Measurements from ENCODE around the gene NPY4R2. TPM values are rescaled to one million over a fixed set of nuclear protein-coding genes. Genes with fewer than 3 reads are reported as not detected.
"Not testable (repeated sequence)": the region's sequence is repeated elsewhere in the genome, so short reads cannot be mapped to it uniquely, and the experiment has no call there.

The NPY4R2 gene
- not detected for total RNA-seq

- DNase-seq (ENCODE audit: low spot score in 2 of 2); H3K27ac ChIP-seq; H3K4me3 ChIP-seq; H3K9me3 ChIP-seq; H3K4me1 ChIP-seq; H3K27me3 ChIP-seq; H3K36me3 ChIP-seq: not testable (repeated sequence)
- WGBS, 2 donors = no CpG with 5 or more reads among the region's 35 CpGs
These were observed at the start of gene NPY4R2 for GRCh38 chr10:47918475-47918874. TSS of gene NPY4R2 (plus strand) at chr10:47918662. CDS start at chr10:47921988, 3,326 bp downstream.

GRCh38 chr10:47870887-47871286, 47.6 kb upstream of the NPY4R2 start:
- not testable (repeated sequence) for H3K27me3 ChIP-seq; H3K36me3 ChIP-seq; H3K27ac ChIP-seq; H3K9me3 ChIP-seq; H3K4me1 ChIP-seq; DNase-seq (ENCODE audit: low spot score in 2 of 2); H3K4me3 ChIP-seq
- no CpG with 5 or more reads among the region's 8 CpGs for WGBS, 2 donors

- WGBS, 2 donors = 39 to 49% methylated on average over 3 to 4 of the region's 8 CpGs
- H3K27me3 ChIP-seq; H3K9me3 ChIP-seq; H3K36me3 ChIP-seq; H3K4me1 ChIP-seq; DNase-seq (ENCODE audit: low spot score in 2 of 2); H3K27ac ChIP-seq; H3K4me3 ChIP-seq: not testable (repeated sequence)
These were observed 46.8 kb upstream of the NPY4R2 start for GRCh38 chr10:47871485-47872180.

- not testable (repeated sequence) for H3K36me3 ChIP-seq; H3K27me3 ChIP-seq; H3K4me1 ChIP-seq; H3K9me3 ChIP-seq; H3K4me3 ChIP-seq; DNase-seq (ENCODE audit: low spot score in 2 of 2); H3K27ac ChIP-seq
- WGBS, 2 donors = no CpG with 5 or more reads among the region's 5 CpGs
These were observed 46.2 kb upstream of the NPY4R2 start for GRCh38 chr10:47872236-47872635.

GRCh38 chr10:47884239-47884638, 34.2 kb upstream of the NPY4R2 start:
- not testable (repeated sequence) for H3K4me3 ChIP-seq; DNase-seq (ENCODE audit: low spot score in 2 of 2); H3K4me1 ChIP-seq; H3K9me3 ChIP-seq; H3K27me3 ChIP-seq; H3K36me3 ChIP-seq; H3K27ac ChIP-seq
- WGBS, 2 donors = no CpG with 5 or more reads among the region's 3 CpGs

GRCh38 chr10:47884934-47885333, 33.5 kb upstream of the NPY4R2 start:
- not testable (repeated sequence) for H3K27me3 ChIP-seq; DNase-seq (ENCODE audit: low spot score in 2 of 2); H3K9me3 ChIP-seq; H3K4me3 ChIP-seq; H3K27ac ChIP-seq; H3K36me3 ChIP-seq; H3K4me1 ChIP-seq
- WGBS, 2 donors = no CpG with 5 or more reads among the region's 3 CpGs

- not testable (repeated sequence) for H3K27ac ChIP-seq; H3K4me1 ChIP-seq; H3K4me3 ChIP-seq; DNase-seq (ENCODE audit: low spot score in 2 of 2); H3K9me3 ChIP-seq; H3K27me3 ChIP-seq; H3K36me3 ChIP-seq
- no CpG with 5 or more reads among the region's 2 CpGs for WGBS, 2 donors
These were observed 32.1 kb upstream of the NPY4R2 start for GRCh38 chr10:47886356-47886755.

GRCh38 chr10:47886827-47887226, 31.6 kb upstream of the NPY4R2 start:
- WGBS, 2 donors = no CpG with 5 or more reads among the region's 4 CpGs
- not testable (repeated sequence) for H3K36me3 ChIP-seq; H3K27ac ChIP-seq; DNase-seq (ENCODE audit: low spot score in 2 of 2); H3K27me3 ChIP-seq; H3K4me1 ChIP-seq; H3K9me3 ChIP-seq; H3K4me3 ChIP-seq

- not testable (repeated sequence) for H3K36me3 ChIP-seq; H3K9me3 ChIP-seq; H3K4me3 ChIP-seq; H3K27me3 ChIP-seq; DNase-seq (ENCODE audit: low spot score in 2 of 2); H3K27ac ChIP-seq; H3K4me1 ChIP-seq
These were observed 27.7 kb upstream of the NPY4R2 start for GRCh38 chr10:47890737-47891136.

GRCh38 chr10:47892494-47893261, 25.8 kb upstream of the NPY4R2 start:
- not testable (repeated sequence) for H3K27me3 ChIP-seq; H3K4me1 ChIP-seq; DNase-seq (ENCODE audit: low spot score in 2 of 2); H3K27ac ChIP-seq; H3K9me3 ChIP-seq; H3K4me3 ChIP-seq; H3K36me3 ChIP-seq
- WGBS, 2 donors = 76% methylated on average over 2 of the region's 2 CpGs; no CpG with 5 or more reads in 1 of the 2 donors

GRCh38 chr10:47894571-47894970, 23.9 kb upstream of the NPY4R2 start:
- DNase-seq (ENCODE audit: low spot score in 2 of 2); H3K4me1 ChIP-seq; H3K27ac ChIP-seq; H3K27me3 ChIP-seq; H3K9me3 ChIP-seq; H3K4me3 ChIP-seq; H3K36me3 ChIP-seq: not testable (repeated sequence)
- 87 to 92% methylated on average over 2 of the region's 2 CpGs for WGBS, 2 donors

- H3K36me3 ChIP-seq; H3K9me3 ChIP-seq; H3K27ac ChIP-seq; DNase-seq (ENCODE audit: low spot score in 2 of 2); H3K4me3 ChIP-seq; H3K27me3 ChIP-seq; H3K4me1 ChIP-seq: not testable (repeated sequence)
- no CpG with 5 or more reads among the region's 2 CpGs for WGBS, 2 donors
These were observed 20.6 kb upstream of the NPY4R2 start for GRCh38 chr10:47897813-47898212.

- not testable (repeated sequence) for DNase-seq (ENCODE audit: low spot score in 2 of 2); H3K27ac ChIP-seq; H3K36me3 ChIP-seq; H3K27me3 ChIP-seq; H3K9me3 ChIP-seq; H3K4me3 ChIP-seq; H3K4me1 ChIP-seq
- no CpG with 5 or more reads among the region's 1 CpG for WGBS, 2 donors
These were observed 9.1 kb upstream of the NPY4R2 start for GRCh38 chr10:47909333-47909732.

- WGBS, 2 donors = no CpG with 5 or more reads among the region's 4 CpGs
- not testable (repeated sequence) for H3K27ac ChIP-seq, H3K4me1 ChIP-seq
These were observed 8.0 kb upstream of the NPY4R2 start for GRCh38 chr10:47910486-47910885.

More at GRCh38 chr10:47910486-47910885, 8.0 kb upstream of the NPY4R2 start:
- H3K4me3 ChIP-seq; DNase-seq (ENCODE audit: low spot score in 2 of 2); H3K27me3 ChIP-seq; H3K36me3 ChIP-seq; H3K9me3 ChIP-seq: not testable (repeated sequence)
